CD4-positive, alpha-beta T cell (primary cell): ENCODE measurements around the gene TACR1. TPM values are rescaled to one million over a fixed set of nuclear protein-coding genes. Genes with fewer than 3 reads are reported as not detected.
"Not testable (repeated sequence)": the region's sequence is repeated elsewhere in the genome, so short reads cannot be mapped to it uniquely, and the experiment has no call there.

Source experiments
- ATAC-seq: fragments of 200-7000 bp; cut with Tn5 transposase; one replicate; pipeline ENCODE4 v1.10.0; 2022; ENCODE audit warnings: mild to moderate bottlenecking; ENCODE audit not compliant: poor library complexity
- CTCF ChIA-PET: fragments of 350-600 bp; sonication (Branson Sonifier 250); formaldehyde crosslinking; loops from one replicate; lab custom pipeline; 2021; ENCODE audit warnings: antibody characterized with exemption, inconsistent platforms; lab: Charles Lee
- POLR2A ChIA-PET: fragments of 350-600 bp; sonication (Branson Sonifier 250); formaldehyde crosslinking; loops from one replicate; lab custom pipeline; 2021; ENCODE audit warnings: antibody characterized with exemption, inconsistent platforms; lab: Charles Lee
- DNase-seq, 14 experiments: peaks; one replicate each; pipeline ENCODE4 v3.0.0-alpha.2; 2013 to 2020; ENCODE audit warnings: mixed read lengths in 2 of 14
- H3K27ac ChIP-seq, 2 donors: one replicate each; pipeline versions ENCODE4 v1.5.1 to v1.7.0; 2013; ENCODE audit warnings: low read length in 2 of 2, low read depth in 1 of 2, mild to moderate bottlenecking in 1 of 2
- H3K27me3 ChIP-seq, 2 experiments: 1 replicate in 1 of 2; 2 replicates in 1 of 2; pipeline versions ENCODE4 v1.6.1 to v1.7.0; 2013; ENCODE audit warnings: low read length in 2 of 2, control low read depth in 1 of 2, mild to moderate bottlenecking in 1 of 2, moderate library complexity in 1 of 2; ENCODE audit not compliant: insufficient read depth in 2 of 2, control insufficient read depth in 1 of 2
- H3K36me3 ChIP-seq: one replicate; pipeline ENCODE4 v1.6.1; 2013; ENCODE audit warnings: low read length, control low read depth; ENCODE audit not compliant: insufficient read depth
- H3K4me1 ChIP-seq: one replicate; pipeline ENCODE4 v1.6.1; 2013; ENCODE audit warnings: low read length, control low read depth; ENCODE audit not compliant: insufficient read depth
- H3K4me3 ChIP-seq: one replicate; pipeline ENCODE4 v1.5.1; 2013; ENCODE audit warnings: mild to moderate bottlenecking, low read length, moderate library complexity
- H3K9me3 ChIP-seq, 2 experiments: 1 replicate in 1 of 2; 2 replicates in 1 of 2; pipeline versions ENCODE4 v1.6.1 to v1.7.0; 2013; ENCODE audit warnings: low read length in 2 of 2, mild to moderate bottlenecking in 2 of 2, control low read depth in 1 of 2, moderate library complexity in 1 of 2; ENCODE audit not compliant: control insufficient read depth in 1 of 2, insufficient read depth in 1 of 2
- H3K27ac Mint-ChIP-seq: one replicate; pipeline ENCODE4 v1.8.0; 2020; ENCODE audit warnings: mixed read lengths
- H3K27me3 Mint-ChIP-seq: one replicate; pipeline ENCODE4 v1.8.0; 2021; ENCODE audit warnings: mixed read lengths
- H3K36me3 Mint-ChIP-seq: one replicate; pipeline ENCODE4 v1.8.0; 2021; ENCODE audit warnings: low read depth, mixed read lengths
- H3K4me1 Mint-ChIP-seq: one replicate; pipeline ENCODE4 v1.8.0; 2021; ENCODE audit warnings: low read depth, mixed read lengths
- H3K4me3 Mint-ChIP-seq: one replicate; pipeline ENCODE4 v1.8.0; 2020; ENCODE audit warnings: mild to moderate bottlenecking, mixed read lengths
- H3K9me3 Mint-ChIP-seq: one replicate; pipeline ENCODE4 v1.8.0; 2020; ENCODE audit warnings: mixed read lengths
- CTCF ChIP-seq: fragments of 200-600 bp; IDR thresholded peaks from one replicate; pipeline ENCODE4 v1.8.0; 2022; ENCODE audit warnings: antibody characterized with exemption, mild to moderate bottlenecking
- intact Hi-C, 2 experiments: fragments of 100-400 bp; cut with DNase I in 1 of 2; cut with micrococcal nuclease in 1 of 2; formaldehyde crosslinking; loops; one replicate each; pipeline versions ENCODE4 v1.15.1 to v1.9.0; 2023 to 2025; cut with DNase I, micrococcal nuclease
- total RNA-seq, 174 experiments: library from RNA in 2 of 174; stranded (reverse) in 2 of 174; gene quantifications; one replicate each; pipeline ENCODE4 v1.2.3 and lab custom pipeline; 2021 to 2026

Gene TACR1
- total RNA-seq, 2 experiments from 2014 or later = 0.14 TPM; not detected in 1

GRCh38 chr2:75064691-75065396 is 134.5 kb downstream of the TACR1 start:
- POLR2A ChIA-PET = no interaction called here
- ATAC-seq = no peak
- intact Hi-C loops = loop anchor here (2.0 to 10.0 kb wide), 5 partner anchors 148 to 544 kb away; no protein-coding TSS in a partner anchor

GRCh38 chr2:75063906-75064305 is 135.4 kb downstream of the TACR1 start:
- Histone ChIP-seq H3K27ac (no peak overlapping the region), H3K36me3 (no peaks in the 10 kb centered on the region), H3K4me3 (no peak overlapping the region), H3K4me1 (no peaks in the 10 kb centered on the region), H3K9me3 (no peaks in the 10 kb centered on the region), H3K27me3 (no peaks in the 10 kb centered on the region)
- Mint-ChIP-seq H3K27ac (no peak overlapping the region), H3K4me1 (no peaks in the 10 kb centered on the region), H3K27me3 (peaks cover 6% of the 10 kb centered on the region), H3K4me3 (no peak overlapping the region), H3K9me3 (no peaks in the 10 kb centered on the region), H3K36me3 (no peaks in the 10 kb centered on the region)
- no peak for TF ChIP-seq CTCF
- ATAC-seq = no peak
- no peak for DNase-seq
- ChIA-PET CTCF (interaction anchor here (1.4 kb wide), 1 partner anchor 20 kb away, joined by 4 read pairs; no protein-coding TSS in a partner anchor), POLR2A (no interaction called here)
- intact Hi-C loops = loop anchor here (2.0 to 10.0 kb wide), 4 partner anchors 147 to 545 kb away; no protein-coding TSS in a partner anchor

More at GRCh38 chr2:75064691-75065396, 134.5 kb downstream of the TACR1 start:
- no peak overlapping the region for H3K4me3 ChIP-seq
- Mint-ChIP-seq H3K36me3 (no peaks in the 10 kb centered on the region), H3K27ac (no peak overlapping the region), H3K4me1 (no peaks in the 10 kb centered on the region), H3K4me3 (no peak overlapping the region), H3K27me3 (peaks cover 6% of the 10 kb centered on the region), H3K9me3 (no peaks in the 10 kb centered on the region)
- H3K27ac ChIP-seq = no peak overlapping the region
- DNase-seq = peak; percentile 8 to 66 (median 28)
- no peaks in the 10 kb centered on the region for H3K36me3 ChIP-seq
- H3K27me3 ChIP-seq = no peaks in the 10 kb centered on the region
- peak; percentile 83 for TF ChIP-seq CTCF
- CTCF ChIA-PET = interaction anchor here (0.9 to 1.4 kb wide), 2 partner anchors 21 to 36 kb away, joined by 3 to 4 read pairs; no protein-coding TSS in a partner anchor
- no peaks in the 10 kb centered on the region for H3K4me1 ChIP-seq
- no peaks in the 10 kb centered on the region for H3K9me3 ChIP-seq

- ChIA-PET CTCF (no interaction called here), POLR2A (no interaction called here)
- intact Hi-C loops = no loop called here
- Histone ChIP-seq H3K27ac (no peak overlapping the region), H3K4me1 (no peaks in the 10 kb centered on the region), H3K4me3 (no peak overlapping the region), H3K36me3 (no peaks in the 10 kb centered on the region), H3K9me3 (no peaks in the 10 kb centered on the region), H3K27me3 (no peaks in the 10 kb centered on the region)
- TF ChIP-seq CTCF = no peak
- Mint-ChIP-seq H3K27me3 (peaks cover 6% of the 10 kb centered on the region), H3K4me3 (no peak overlapping the region), H3K27ac (no peak overlapping the region), H3K4me1 (no peaks in the 10 kb centered on the region), H3K9me3 (no peaks in the 10 kb centered on the region), H3K36me3 (no peaks in the 10 kb centered on the region)
- no peak for DNase-seq
- no peak for ATAC-seq
Measured at GRCh38 chr2:75058427-75058826, 140.9 kb downstream of the TACR1 start.

GRCh38 chr2:75057150-75057549 is 142.2 kb downstream of the TACR1 start:
- H3K27me3 ChIP-seq, H3K4me1 ChIP-seq, H3K9me3 Mint-ChIP-seq, intact Hi-C loops, H3K36me3 ChIP-seq, H3K27me3 Mint-ChIP-seq, H3K27ac Mint-ChIP-seq, CTCF ChIA-PET, DNase-seq, H3K4me3 Mint-ChIP-seq, POLR2A ChIA-PET, H3K36me3 Mint-ChIP-seq, H3K27ac ChIP-seq, ATAC-seq, H3K4me3 ChIP-seq, H3K9me3 ChIP-seq, H3K4me1 Mint-ChIP-seq: not testable (repeated sequence)
